GM18951 (cell line): ENCODE results near the gene SPINK4.

ENCODE experiments used
- POLR2A ChIP-seq: IDR thresholded peaks from 4 replicates; pipeline ENCODE4 v1.6.1; 2011; ENCODE audit warnings: mild to moderate bottlenecking; ENCODE audit not compliant: insufficient read length, insufficient read depth; ENCODE audit errors: extremely low read depth
- in situ Hi-C: fragments of 300-500 bp; cut with MboI; formaldehyde crosslinking; loops from one replicate; pipeline ENCODE4 v1.12.0; 2022; ENCODE audit warnings: low sequenced_read_pairs, mixed read lengths, inconsistent platforms; ENCODE audit not compliant: unreplicated experiment

Gene SPINK4

DNA sequence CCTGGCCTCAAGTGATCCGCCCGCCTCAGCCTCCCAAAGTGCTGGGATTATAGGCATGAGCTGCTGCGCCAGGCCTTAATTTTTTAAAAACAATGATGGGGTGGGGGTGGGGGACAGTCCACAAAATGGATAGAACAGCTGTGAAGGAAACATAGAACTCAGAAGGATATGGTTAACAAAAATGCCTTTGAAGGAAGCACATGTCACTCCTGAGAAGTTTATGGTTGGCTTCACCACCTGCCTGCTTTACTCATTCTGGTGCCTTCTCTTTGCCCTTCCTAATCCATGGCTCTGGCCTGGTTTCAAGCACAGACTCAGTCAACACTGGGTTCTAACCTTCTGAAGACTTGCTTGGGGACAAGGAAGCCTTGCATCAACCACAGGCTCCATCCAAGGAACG, 14.2 kb downstream of the SPINK4 start:
- in situ Hi-C loops, result no loop called here
- TF ChIP-seq POLR2A, result no peak

DNA sequence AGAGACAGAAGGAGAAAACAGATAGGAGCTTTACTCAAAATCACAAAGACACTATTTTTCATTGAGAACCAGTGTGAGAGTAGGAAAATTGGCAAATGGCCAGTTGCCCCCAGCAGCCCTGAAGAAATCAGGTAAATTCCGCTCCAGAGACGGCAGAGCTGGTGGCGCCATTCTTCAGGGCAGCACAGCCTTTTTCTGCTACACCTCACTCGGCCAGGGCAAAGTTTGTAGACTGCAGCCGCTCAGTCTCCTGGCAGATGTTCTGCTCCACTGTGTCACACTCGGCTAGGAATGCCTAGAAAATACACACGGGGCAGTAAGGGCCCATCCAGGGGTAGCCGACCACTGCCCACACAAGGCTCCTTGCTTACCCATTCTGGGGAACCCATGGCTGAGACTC, 15.0 kb downstream of the SPINK4 start:
- in situ Hi-C loops, result no loop called here
- no peak for TF ChIP-seq POLR2A

DNA sequence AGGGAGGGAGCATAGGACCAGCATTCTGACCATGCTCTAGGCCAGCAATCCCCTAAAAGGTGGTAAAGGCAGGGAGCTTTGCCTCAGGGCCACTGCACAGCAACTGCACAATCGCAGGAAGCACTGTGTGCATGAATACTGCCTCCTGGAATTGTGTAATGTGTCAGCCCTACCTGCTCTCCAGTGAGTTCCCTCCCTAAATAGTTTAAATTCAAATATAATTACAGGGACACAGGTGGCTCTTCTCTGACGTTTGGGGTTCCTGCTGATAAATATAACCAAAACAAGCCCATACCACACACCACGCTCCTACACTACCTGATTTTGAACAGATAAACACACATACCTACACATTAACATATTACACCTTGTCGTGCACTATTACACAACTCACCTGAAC, 15.5 kb downstream of the SPINK4 start:
- in situ Hi-C loops, result no loop called here
- TF ChIP-seq POLR2A, result no peak

DNA sequence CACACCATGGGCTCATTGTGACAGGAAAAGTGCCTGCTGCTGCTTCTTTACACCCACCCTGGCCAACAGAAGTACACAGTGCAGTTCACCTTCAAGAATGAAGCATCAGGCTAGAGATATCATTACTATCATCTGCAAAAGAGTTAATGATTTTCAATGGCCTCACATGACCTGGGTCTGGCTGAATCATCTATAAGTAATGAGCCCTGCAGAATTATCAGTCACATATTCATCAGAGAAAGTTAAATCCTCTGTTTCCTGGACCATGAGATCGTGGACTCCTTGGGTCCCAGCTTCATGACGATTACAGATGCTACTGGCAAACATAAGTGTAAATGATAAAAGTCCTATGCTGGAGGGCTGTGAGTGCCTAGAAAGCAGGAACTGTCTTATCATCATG, 16.3 kb downstream of the SPINK4 start:
- in situ Hi-C loops, result no loop called here
- TF ChIP-seq POLR2A, result no peak

DNA sequence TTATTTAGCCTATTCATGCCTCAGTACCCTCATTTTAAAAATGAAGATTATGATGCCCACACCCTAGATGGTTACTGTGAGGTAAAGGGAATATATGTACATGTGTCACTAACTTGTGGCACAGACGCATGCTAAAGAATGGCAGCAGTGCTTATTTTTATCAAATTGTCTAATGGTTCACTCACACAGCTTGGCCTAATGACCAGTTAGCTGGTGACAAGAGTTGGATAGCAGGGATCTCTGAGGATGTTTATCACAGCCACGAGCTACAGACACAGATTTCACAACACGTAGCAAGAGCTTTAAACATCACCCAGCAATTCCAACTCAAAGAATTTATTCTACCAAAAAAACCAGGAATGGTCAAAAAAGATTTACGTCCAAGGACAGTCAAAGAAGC, 17.3 kb downstream of the SPINK4 start:
- in situ Hi-C loops, result no loop called here
- TF ChIP-seq POLR2A, result no peak

DNA sequence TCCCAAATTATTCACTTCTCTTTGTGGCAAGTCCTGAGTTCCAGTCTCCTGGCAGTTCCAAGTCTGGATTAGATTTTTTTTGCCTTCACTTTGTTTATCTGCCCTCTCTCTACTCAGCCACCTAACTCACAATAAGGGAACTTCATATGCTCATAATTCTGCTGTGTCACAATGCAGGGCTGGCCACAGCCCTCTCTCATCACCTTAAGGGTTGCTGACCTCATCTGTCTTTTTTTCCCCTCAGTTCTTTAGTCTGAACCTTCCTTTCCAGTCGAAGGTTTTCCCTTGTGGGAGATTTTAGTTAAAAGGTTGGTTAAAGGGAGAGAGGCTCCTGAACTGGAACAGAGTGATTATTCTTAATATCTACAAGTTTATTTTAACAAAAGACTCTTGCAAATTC, 20.4 kb downstream of the SPINK4 start:
- TF ChIP-seq POLR2A, result no peak
- in situ Hi-C loops, result no loop called here

DNA sequence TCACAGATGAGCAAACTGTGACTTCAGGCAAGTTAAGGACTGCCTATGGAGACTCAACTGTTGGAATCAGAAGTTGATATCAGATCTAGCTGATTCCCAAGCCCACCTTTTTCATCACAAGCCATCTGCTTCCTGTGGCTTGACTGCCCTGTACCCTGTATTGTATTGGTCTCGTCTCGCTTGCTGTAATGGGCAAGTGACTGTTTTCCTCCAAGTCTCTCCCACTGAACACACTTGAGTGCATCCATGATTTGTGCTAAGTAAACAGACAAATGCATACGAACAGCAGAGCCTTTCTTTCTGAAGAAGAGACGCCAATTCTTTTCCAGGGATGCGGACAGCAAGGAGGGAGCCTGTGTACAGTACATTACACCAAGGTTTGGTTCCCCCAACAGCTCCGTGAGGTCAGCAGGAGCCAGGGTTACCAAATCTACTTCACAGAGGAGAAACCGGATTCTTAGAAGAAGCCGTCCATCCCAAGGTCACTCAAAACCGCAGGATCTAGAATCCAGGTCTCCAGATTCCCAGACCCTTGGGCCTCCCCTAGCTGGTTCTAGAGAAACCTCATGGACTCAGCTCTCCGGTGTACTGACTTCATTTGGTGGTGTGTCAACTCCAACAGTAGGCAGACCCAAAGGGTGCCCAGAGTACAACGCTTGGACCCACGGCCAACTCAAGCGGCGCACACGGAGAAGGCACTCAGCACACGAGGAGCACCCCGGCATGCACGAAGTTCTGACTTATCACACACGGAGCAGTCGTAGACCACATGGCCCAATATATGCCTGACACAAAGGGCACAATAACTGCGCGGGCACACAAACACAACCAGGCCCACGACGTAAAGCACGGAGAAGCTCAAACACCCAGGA, 23.4 kb downstream of the SPINK4 start:
- in situ Hi-C loops, result no loop called here
- TF ChIP-seq POLR2A, result no peak

DNA sequence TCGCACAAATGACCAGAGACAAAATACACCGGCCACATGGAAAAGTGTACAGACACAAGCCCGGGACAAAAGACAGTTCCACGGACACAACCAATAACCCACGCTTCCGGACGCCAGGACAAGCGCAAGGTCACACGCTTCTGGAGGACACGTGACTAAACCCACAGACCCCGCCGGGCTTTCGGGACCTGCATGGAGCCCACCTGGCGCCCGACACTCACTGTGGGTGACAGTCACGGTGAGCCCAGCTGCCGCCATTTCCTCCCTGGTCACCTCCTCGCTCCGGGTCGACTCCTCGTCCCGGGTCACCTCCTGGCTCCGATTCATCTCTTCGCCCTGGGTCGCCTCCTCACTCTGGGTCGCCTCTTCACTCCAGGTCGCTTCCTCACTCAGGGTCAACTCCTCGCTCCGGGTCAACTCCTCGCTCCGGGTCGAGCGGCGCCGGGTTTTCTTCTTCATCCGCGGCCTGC, 24.1 kb downstream of the SPINK4 start:
- in situ Hi-C loops, result no loop called here
- no peak for TF ChIP-seq POLR2A

DNA sequence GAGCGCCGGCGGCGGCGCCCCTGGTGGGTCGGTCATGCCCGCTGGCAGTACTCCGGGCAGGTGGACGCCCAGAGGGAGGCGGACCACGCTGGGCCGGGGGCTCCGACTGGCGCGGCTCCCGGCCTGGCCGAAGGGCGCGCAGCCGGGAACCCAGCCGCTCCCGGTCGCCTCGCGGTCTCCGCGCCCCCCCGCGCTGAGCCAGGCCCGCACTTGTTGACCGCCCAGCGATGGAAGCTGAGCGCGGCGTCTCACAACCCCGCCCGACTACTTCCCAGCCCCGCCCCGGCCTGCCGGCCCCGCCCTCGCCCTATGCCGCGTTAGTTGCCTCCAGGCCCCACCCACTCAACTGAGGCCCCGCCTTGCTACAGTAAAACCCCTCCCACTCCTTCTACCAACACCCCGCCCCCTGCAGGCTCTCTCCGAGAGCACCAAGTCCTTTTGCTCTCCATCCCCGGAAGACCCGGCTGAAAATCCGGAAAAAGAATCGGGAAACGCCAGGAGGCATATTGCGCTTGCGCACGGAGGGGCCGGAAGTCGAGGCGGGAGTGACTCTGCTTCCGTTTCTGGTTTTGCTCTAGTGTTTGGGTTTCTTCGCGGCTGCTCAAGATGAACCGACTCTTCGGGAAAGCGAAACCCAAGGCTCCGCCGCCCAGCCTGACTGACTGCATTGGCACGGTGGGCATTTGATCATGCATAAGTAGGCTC, 24.7 kb downstream of the SPINK4 start, which contains the start of the genes BAG1 and CHMP5:
BAG1 (minus strand) TSS at position 236 of the 705 bp plus-strand sequence.
CHMP5 (plus strand) TSS at position 577 of the 705 bp plus-strand sequence; CDS start at position 607, 30 bp downstream.
- in situ Hi-C loops, result no loop called here
- peak; percentile 69 for TF ChIP-seq POLR2A

DNA sequence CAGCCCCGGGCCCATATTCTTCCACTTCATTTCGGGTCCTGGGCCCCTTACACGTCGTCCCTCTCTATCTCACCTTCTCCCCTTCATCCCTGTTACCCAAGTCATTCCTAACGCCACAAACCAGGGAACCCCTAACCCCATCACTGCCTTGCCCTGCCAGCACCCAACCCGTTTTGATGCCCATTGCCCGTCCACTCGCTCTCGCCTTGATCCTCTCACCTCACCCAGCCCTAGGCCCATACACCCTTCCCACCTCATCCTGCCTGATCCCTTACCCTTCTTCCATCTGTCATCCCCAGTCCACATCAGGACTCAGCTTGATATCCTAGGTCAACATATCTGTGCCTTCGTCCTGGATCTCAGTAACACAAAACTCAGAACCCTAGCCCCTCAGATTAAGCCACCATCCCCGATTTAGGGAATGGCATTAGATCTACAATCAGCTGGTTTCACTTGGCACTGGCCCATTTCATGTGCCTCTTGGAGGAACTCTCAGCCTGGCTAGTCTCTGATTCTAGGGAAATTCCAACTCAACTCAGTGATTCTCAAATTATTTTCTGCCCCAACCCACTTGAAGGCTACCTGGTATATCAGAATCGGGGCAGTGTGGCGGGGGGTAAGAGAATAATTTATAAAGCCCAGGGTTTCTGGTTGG, 25.4 kb downstream of the SPINK4 start:
- no peak for TF ChIP-seq POLR2A

DNA sequence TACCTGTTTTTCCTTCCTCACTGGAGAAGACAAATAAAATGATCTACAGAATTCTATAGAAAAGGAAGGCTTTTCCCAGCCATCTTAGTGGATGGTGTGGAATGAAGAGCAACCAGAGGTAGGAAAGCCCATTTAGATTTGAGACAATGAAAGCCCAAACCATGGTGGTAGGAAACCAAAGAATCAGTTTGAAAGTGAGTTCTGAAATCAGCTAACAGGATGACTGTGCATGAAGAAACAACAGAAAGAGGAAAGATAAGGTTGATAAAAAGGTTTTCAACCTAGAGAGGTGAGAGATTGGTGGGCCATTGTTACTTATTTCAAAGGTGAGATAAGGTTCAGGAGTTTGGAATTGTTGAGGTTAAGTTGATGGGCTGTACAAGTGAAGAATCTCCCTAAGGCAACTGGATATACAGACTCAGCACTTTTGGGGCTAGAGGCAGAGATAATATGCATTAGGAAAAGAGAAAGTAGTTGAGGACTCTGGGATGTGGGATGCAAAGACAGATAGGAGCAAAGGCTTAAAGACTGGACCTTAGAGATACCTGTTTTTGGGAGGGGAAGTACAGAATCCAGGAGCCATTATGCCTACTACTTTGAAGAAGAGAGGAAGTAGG, 27.3 kb downstream of the SPINK4 start:
- in situ Hi-C loops, result no loop called here
- TF ChIP-seq POLR2A, result no peak

More for the DNA sequence above, 25.4 kb downstream of the SPINK4 start:
- in situ Hi-C loops, result no loop called here

DNA sequence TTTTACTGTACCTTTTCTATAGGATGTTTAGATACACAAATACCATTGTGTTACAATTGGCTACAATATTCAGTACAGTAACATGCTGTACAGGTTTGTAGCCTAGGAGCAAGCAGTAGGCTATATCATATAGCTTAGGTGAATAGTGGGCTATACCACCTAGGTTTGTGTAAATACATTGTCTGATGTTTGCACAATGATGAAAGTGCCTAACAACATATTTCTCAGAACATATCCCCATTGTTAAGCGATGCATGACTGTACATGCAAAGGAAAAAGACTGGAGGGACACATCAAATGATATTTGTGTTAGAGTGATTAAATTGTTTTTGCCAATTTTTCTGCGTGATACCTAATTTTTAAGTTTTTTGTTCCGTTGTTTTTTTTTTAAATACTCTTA, 30.2 kb downstream of the SPINK4 start:
- in situ Hi-C loops, result no loop called here
- no peak for TF ChIP-seq POLR2A

DNA sequence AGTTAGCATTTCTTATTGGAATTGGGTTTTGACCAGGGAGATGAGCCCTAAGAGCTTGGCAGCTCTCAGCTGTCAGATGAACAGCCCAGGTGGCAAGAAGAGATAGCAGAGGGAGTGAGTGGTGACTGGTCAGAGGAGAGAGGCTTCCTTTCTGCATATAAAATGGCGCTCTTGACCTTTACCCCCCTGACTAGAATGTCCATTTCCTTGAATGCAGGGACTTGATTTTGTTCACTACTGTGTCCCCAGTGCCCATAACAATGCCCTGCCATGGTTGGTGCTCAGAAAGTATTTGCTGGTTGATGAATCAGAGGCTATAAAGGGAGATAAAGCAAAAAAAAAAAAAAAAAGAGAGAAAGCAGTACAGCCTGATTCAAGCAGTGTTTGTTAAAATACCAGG, 32.1 kb downstream of the SPINK4 start:
- in situ Hi-C loops, result no loop called here
- TF ChIP-seq POLR2A, result no peak

DNA sequence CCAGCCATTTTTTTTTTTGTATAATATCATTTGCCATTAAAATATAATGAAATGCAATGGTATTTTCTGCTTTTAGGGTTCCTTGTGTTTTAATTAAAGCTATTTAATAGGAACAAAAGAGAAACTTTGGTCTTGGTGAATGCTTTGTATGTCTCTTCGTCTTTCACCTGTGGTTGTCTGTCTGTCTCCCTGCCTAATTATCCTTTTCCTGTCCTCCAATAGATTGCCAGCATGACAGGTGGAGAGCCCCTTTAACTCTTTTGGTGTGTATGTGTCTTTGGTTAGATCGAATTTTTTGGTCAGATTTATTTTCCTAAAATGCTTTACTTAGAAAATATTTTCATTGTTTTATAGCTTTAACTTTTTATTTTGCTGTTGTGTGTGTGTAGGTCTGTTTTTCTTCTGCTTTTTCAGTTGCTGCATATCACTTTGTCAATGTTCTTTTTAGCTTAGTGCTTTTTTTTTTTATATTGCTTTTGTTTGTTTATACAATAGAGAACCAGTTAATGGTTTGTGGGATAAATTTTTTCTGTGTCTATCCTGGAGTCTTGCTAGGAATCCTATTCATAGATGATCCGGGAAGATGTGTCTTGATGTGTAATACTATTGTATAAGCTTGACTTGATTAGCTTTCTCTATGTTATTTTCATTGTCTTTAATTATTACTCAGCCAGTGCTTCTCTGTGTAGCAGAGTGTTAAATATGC, 33.5 kb downstream of the SPINK4 start:
- in situ Hi-C loops, result no loop called here
- TF ChIP-seq POLR2A, result no peak
